Measurements from ENCODE around the gene DCDC2B. TPM values are rescaled to one million over a fixed set of nuclear protein-coding genes. Genes with fewer than 3 reads are reported as not detected.
A peak's percentile ranks its signal among the peaks of the same experiment; 100 is the strongest.

The DCDC2B gene
- total RNA-seq, 1 experiment from 2014 or later, result 0.27 TPM

- no peaks in the 10 kb centered on the region for H3K36me3 ChIP-seq (ENCODE audit: control insufficient read depth in 1 of 2, insufficient read depth in 2 of 2, low read length in 2 of 2)
- no peak overlapping the region for H2AFZ ChIP-seq (ENCODE audit: low read depth, low read length, poor library complexity, severe bottlenecking)
- H3K4me1 ChIP-seq (ENCODE audit: control insufficient read depth in 1 of 2, insufficient read depth in 2 of 2, low read length in 2 of 2), result peaks cover 20 to 45% of the 10 kb centered on the region in 2 experiments
- TSS peak; percentile 35 for BruUV-seq (replicated peaks)
- no peak overlapping the region for H3K4me2 ChIP-seq (ENCODE audit: low read length)
- TF ChIP-seq POLR2A (IDR thresholded peaks at IDR 0.05; ENCODE audit: borderline replicate concordance, extremely low read depth, insufficient read depth, insufficient read length) (no peak), JUND (IDR thresholded peaks at IDR 0.05) (no peak), CBX3 (IDR thresholded peaks at IDR 0.05; ENCODE audit: low read depth) (no peak), EGR1 (IDR thresholded peaks at IDR 0.05; ENCODE audit: low read depth) (no peak), EZH2phosphoT487 (IDR thresholded peaks at IDR 0.05; ENCODE audit: borderline replicate concordance) (no peak), ATF3 (IDR thresholded peaks at IDR 0.05) (no peak), SP1 (IDR thresholded peaks at IDR 0.05; ENCODE audit: low read depth) (no peak), ZNF274 (IDR thresholded peaks at IDR 0.05; ENCODE audit: low read depth, low read length) (no peak), TCF7L2 (IDR thresholded peaks at IDR 0.05; ENCODE audit: borderline replicate concordance, extremely low read depth, insufficient read depth, insufficient read length) (no peak), MAX (IDR thresholded peaks at IDR 0.05) (no peak), ELF1 (IDR thresholded peaks at IDR 0.05; ENCODE audit: borderline replicate concordance, low read depth) (no peak), SRF (IDR thresholded peaks at IDR 0.05; ENCODE audit: low read depth) (no peak)
- RAD21 ChIA-PET (ENCODE audit: low non-redundant PET in 1 of 2, low total read pairs in 2 of 2, uncharacterized antibody in 2 of 2, unreplicated experiment in 2 of 2), result no interaction called here
- H3K79me2 ChIP-seq (ENCODE audit: insufficient read depth, low read length), result no peaks in the 10 kb centered on the region
- ATAC-seq, result no peak
- H3K9ac ChIP-seq (ENCODE audit: low read length), result no peak overlapping the region
- H3K9me2 ChIP-seq (ENCODE audit: insufficient read depth), result no peaks in the 10 kb centered on the region
- H3K9me3 ChIP-seq (ENCODE audit: control insufficient read depth in 1 of 2, insufficient read depth in 1 of 2, low read depth in 1 of 2, low read length in 2 of 2), result no peaks in the 10 kb centered on the region
- no peaks in the 10 kb centered on the region for H3K27me3 ChIP-seq (ENCODE audit: insufficient read depth, low read length)
- POLR2A ChIA-PET, result interaction anchor here (1.9 kb wide), 1 partner anchor 155 kb away, joined by 5 read pairs; the partner anchor contains the start of gene BSDC1
- peak overlapping the region; percentile 87; the same call in 1 of the 2 replicates for H3K27ac ChIP-seq (ENCODE audit: low read depth, low read length)
- no peak overlapping the region for H3K4me3 ChIP-seq (replicated peaks in 1 of 2; ENCODE audit: low read depth in 1 of 2, low read length in 2 of 2)
- no peak for DNase-seq (ENCODE audit: low read depth, low spot score)
- intact Hi-C loops (cut with micrococcal nuclease), result no loop called here
- CTCF ChIA-PET, result interaction anchor here (1.6 kb wide), 1 partner anchor 9 kb away, joined by 3 read pairs; no protein-coding TSS in a partner anchor
- no peaks in the 10 kb centered on the region for H4K20me1 ChIP-seq (ENCODE audit: insufficient read depth)
These were observed 30.4 kb downstream of the DCDC2B start for GRCh38 chr1:32239337-32239736.

GRCh38 chr1:32239790-32240139, 30.9 kb downstream of the DCDC2B start:
- ChIA-PET RAD21 (ENCODE audit: low non-redundant PET in 1 of 2, low total read pairs in 2 of 2, uncharacterized antibody in 2 of 2, unreplicated experiment in 2 of 2) (no interaction called here), CTCF (interaction anchor here (1.1 kb wide), 1 partner anchor 9 kb away, joined by 3 read pairs; no protein-coding TSS in a partner anchor), POLR2A (interaction anchor here (0.8 to 2.1 kb wide), 4 partner anchors 15 to 155 kb away, joined by 3 to 8 read pairs (median 4); partner anchors contain the start of genes BSDC1 and HDAC1)
- ATAC-seq, result no peak
- Histone ChIP-seq H3K9me3 (ENCODE audit: control insufficient read depth in 1 of 2, insufficient read depth in 1 of 2, low read depth in 1 of 2, low read length in 2 of 2) (no peaks in the 10 kb centered on the region), H3K4me2 (ENCODE audit: low read length) (peak overlapping the region; percentile 94), H3K79me2 (ENCODE audit: insufficient read depth, low read length) (no peaks in the 10 kb centered on the region), H3K27ac (ENCODE audit: low read depth, low read length) (peak overlapping the region; percentile 87), H3K9me2 (ENCODE audit: insufficient read depth) (no peaks in the 10 kb centered on the region), H3K27me3 (ENCODE audit: insufficient read depth, low read length) (no peaks in the 10 kb centered on the region), H3K9ac (ENCODE audit: low read length) (peak overlapping the region; percentile 60), H3K4me1 (ENCODE audit: control insufficient read depth in 1 of 2, insufficient read depth in 2 of 2, low read length in 2 of 2) (peaks cover 20 to 45% of the 10 kb centered on the region in 2 experiments), H3K36me3 (ENCODE audit: control insufficient read depth in 1 of 2, insufficient read depth in 2 of 2, low read length in 2 of 2) (no peaks in the 10 kb centered on the region), H3K4me3 (replicated peaks in 1 of 2; ENCODE audit: low read depth in 1 of 2, low read length in 2 of 2) (peak overlapping the region; percentile 62 to 72; a peak in 3 of 4 replicates), H2AFZ (ENCODE audit: low read depth, low read length, poor library complexity, severe bottlenecking) (no peak overlapping the region), H4K20me1 (ENCODE audit: insufficient read depth) (no peaks in the 10 kb centered on the region)
- TF ChIP-seq TCF7L2 (IDR thresholded peaks at IDR 0.05; ENCODE audit: borderline replicate concordance, extremely low read depth, insufficient read depth, insufficient read length), result no peak
- TF ChIP-seq EZH2phosphoT487 (IDR thresholded peaks at IDR 0.05; ENCODE audit: borderline replicate concordance), result no peak
- TF ChIP-seq FOSL1 (IDR thresholded peaks at IDR 0.05; ENCODE audit: low read depth), result no peak
- TF ChIP-seq SIN3A (IDR thresholded peaks at IDR 0.05; ENCODE audit: low read depth), result no peak
- TF ChIP-seq YY1 (IDR thresholded peaks at IDR 0.05; ENCODE audit: extremely low read depth, insufficient replicate concordance, low read depth, low read length), result no peak
- TF ChIP-seq ATF3 (IDR thresholded peaks at IDR 0.05), result no peak
- TF ChIP-seq POLR2A (IDR thresholded peaks at IDR 0.05; ENCODE audit: borderline replicate concordance, extremely low read depth, insufficient read depth, insufficient read length), result no peak
- TF ChIP-seq REST (IDR thresholded peaks at IDR 0.05; ENCODE audit: low read depth), result no peak
- DNase-seq (ENCODE audit: low read depth, low spot score), result no peak
- intact Hi-C loops (cut with micrococcal nuclease), result no loop called here
- no TSS peak for BruUV-seq (replicated peaks)

Measured in HCT116 (cell line).